ENCODE data around the gene PGK2.

Gene PGK2

GRCh38 chr6:49743429-49743828, 43.7 kb downstream of the PGK2 start:
- no peak overlapping the region for H3K4me3 ChIP-seq (ENCODE audit: low read length)
- TF ChIP-seq CTCF (IDR thresholded peaks at IDR 0.05; ENCODE audit: insufficient read depth, low read depth, low read length, missing control alignments) = no peak
- no peak for DNase-seq (ENCODE audit: low read depth)

GRCh38 chr6:49739423-49739822, 47.7 kb downstream of the PGK2 start:
- no peak overlapping the region for H3K4me3 ChIP-seq (ENCODE audit: low read length)
- DNase-seq (ENCODE audit: low read depth) = no peak
- no peak for TF ChIP-seq CTCF (IDR thresholded peaks at IDR 0.05; ENCODE audit: insufficient read depth, low read depth, low read length, missing control alignments)

GRCh38 chr6:49736017-49736508, 51.0 kb downstream of the PGK2 start:
- no peak for DNase-seq (ENCODE audit: low read depth)
- no peak for TF ChIP-seq CTCF (IDR thresholded peaks at IDR 0.05; ENCODE audit: insufficient read depth, low read depth, low read length, missing control alignments)
- no peak overlapping the region for H3K4me3 ChIP-seq (ENCODE audit: low read length)
